HCT116 (cell line): ENCODE measurements around the gene SLC13A4. TPM values are rescaled to one million over a fixed set of nuclear protein-coding genes. Genes with fewer than 3 reads are reported as not detected.
A peak's percentile ranks its signal among the peaks of the same experiment; 100 is the strongest.
"Not testable (repeated sequence)": the region's sequence is repeated elsewhere in the genome, so short reads cannot be mapped to it uniquely, and the experiment has no call there.

Source experiments
- ATAC-seq: fragments of 200-7000 bp; cut with Tn5 transposase; 2 replicates; pipeline ENCODE4 v1.9.1; 2020; ENCODE audit warnings: mild to moderate bottlenecking, moderate library complexity
- BruUV-seq: library from RNA; stranded (reverse); fragments of 400-500 nt; replicated peaks from 2 replicates; lab custom pipeline; 2021; lab: Mats Ljungman, UMichigan
- CTCF ChIA-PET: fragments of 300-600 bp; sonication (Branson Sonifier 250); formaldehyde crosslinking; loops from one replicate; lab custom pipeline; 2021; ENCODE audit warnings: antibody characterized with exemption; lab: Charles Lee
- POLR2A ChIA-PET: fragments of 300-600, 350-600 bp; sonication (Branson Sonifier 250); formaldehyde crosslinking; loops from one replicate; lab custom pipeline; 2021; ENCODE audit warnings: antibody characterized with exemption; lab: Charles Lee
- RAD21 ChIA-PET, 2 experiments: fragments of 300-600 bp; sonication (Branson Sonifier 250); formaldehyde crosslinking; loops; one replicate each; lab custom pipeline; 2023; ENCODE audit warnings: low total read pairs in 2 of 2; ENCODE audit not compliant: uncharacterized antibody in 2 of 2, unreplicated experiment in 2 of 2, low non-redundant PET in 1 of 2; lab: Charles Lee
- DNase-seq: peaks from one replicate; pipeline ENCODE4 v3.0.0-alpha.2; 2010; ENCODE audit warnings: low read depth, low spot score
- H2AFZ ChIP-seq: fragments of 200-600 bp; shearing (Covaris generic), sonication (generic); 2 replicates; pipeline ENCODE4 v1.6.1; 2017; ENCODE audit warnings: low read depth, mixed run types, mixed read lengths, antibody characterized with exemption, low read length; ENCODE audit not compliant: poor library complexity, severe bottlenecking
- H3K27ac ChIP-seq: 2 replicates; pipeline ENCODE4 v1.5.1; 2012; ENCODE audit warnings: low read depth, low read length
- H3K27me3 ChIP-seq: fragments of 200-600 bp; sonication (generic); 2 replicates; pipeline ENCODE4 v1.6.1; 2016; ENCODE audit warnings: mixed run types, low read length, mixed read lengths; ENCODE audit not compliant: insufficient read depth
- H3K36me3 ChIP-seq, 2 experiments: fragments of 200-500 bp in 1 of 2; fragments of 200-600 bp in 1 of 2; sonication (Bioruptor generic) in 1 of 2; sonication (generic) in 1 of 2; 2 replicates each; pipeline versions ENCODE4 v1.5.1 to v1.6.1; 2014 to 2016; ENCODE audit warnings: low read length in 2 of 2, inconsistent platforms in 1 of 2, mixed read lengths in 1 of 2, mixed run types in 1 of 2; ENCODE audit not compliant: insufficient read depth in 2 of 2, control insufficient read depth in 1 of 2
- H3K4me1 ChIP-seq, 2 experiments: fragments of 200-600 bp in 1 of 2; sonication (generic) in 1 of 2; 2 replicates each; pipeline versions ENCODE4 v1.5.1 to v1.6.1; 2012 to 2017; ENCODE audit warnings: low read length in 2 of 2, inconsistent platforms in 1 of 2, mild to moderate bottlenecking in 1 of 2, mixed read lengths in 1 of 2, mixed run types in 1 of 2, moderate library complexity in 1 of 2; ENCODE audit not compliant: insufficient read depth in 2 of 2, control insufficient read depth in 1 of 2
- H3K4me2 ChIP-seq: fragments of 200-600 bp; sonication (generic); 2 replicates; pipeline ENCODE4 v1.6.1; 2017; ENCODE audit warnings: mixed run types, low read length, mixed read lengths
- H3K4me3 ChIP-seq, 2 experiments: fragments of 200-600 bp in 1 of 2; sonication (generic) in 1 of 2; replicated peaks in 1 of 2; 2 replicates each; pipeline ENCODE4 v1.5.1; 2011 to 2016; ENCODE audit warnings: low read length in 2 of 2, control low read depth in 1 of 2, low read depth in 1 of 2, mild to moderate bottlenecking in 1 of 2, mixed read lengths in 1 of 2, mixed run types in 1 of 2
- H3K79me2 ChIP-seq: fragments of 200-600 bp; sonication (generic); 2 replicates; pipeline ENCODE4 v1.6.1; 2017; ENCODE audit warnings: mild to moderate bottlenecking, mixed run types, low read length, moderate library complexity, mixed read lengths; ENCODE audit not compliant: insufficient read depth
- H3K9ac ChIP-seq: fragments of 200-600 bp; sonication (generic); 2 replicates; pipeline ENCODE4 v1.6.1; 2016; ENCODE audit warnings: low read length, mixed read lengths
- H3K9me2 ChIP-seq: fragments of 200-600 bp; sonication (generic), shearing (Covaris generic); 2 replicates; pipeline ENCODE4 v1.6.1; 2017; ENCODE audit warnings: mixed run types, mild to moderate bottlenecking, moderate library complexity; ENCODE audit not compliant: insufficient read depth
- H3K9me3 ChIP-seq, 2 experiments: fragments of 200-500 bp in 1 of 2; fragments of 200-600 bp in 1 of 2; sonication (Bioruptor generic) in 1 of 2; sonication (generic) in 1 of 2; 2 replicates each; pipeline ENCODE4 v1.6.1; 2014 to 2017; ENCODE audit warnings: low read length in 2 of 2, mixed read lengths in 2 of 2, inconsistent platforms in 1 of 2, low read depth in 1 of 2, mild to moderate bottlenecking in 1 of 2, mixed run types in 1 of 2, moderate library complexity in 1 of 2; ENCODE audit not compliant: control insufficient read depth in 1 of 2, insufficient read depth in 1 of 2
- H4K20me1 ChIP-seq: fragments of 200-600 bp; sonication (generic), shearing (Covaris generic); 2 replicates; pipeline ENCODE4 v1.6.1; 2017; ENCODE audit warnings: mixed run types, mild to moderate bottlenecking, moderate library complexity; ENCODE audit not compliant: insufficient read depth
- CBX3 ChIP-seq: IDR thresholded peaks from 2 replicates; pipeline ENCODE4 v1.6.1; 2012; ENCODE audit warnings: low read depth
- CEBPB ChIP-seq: IDR thresholded peaks from 2 replicates; pipeline ENCODE4 v1.6.1; 2012; ENCODE audit warnings: low read depth
- EGR1 ChIP-seq: IDR thresholded peaks from 2 replicates; pipeline ENCODE4 v1.6.1; 2012; ENCODE audit warnings: low read depth
- ELF1 ChIP-seq: IDR thresholded peaks from 2 replicates; pipeline ENCODE4 v1.6.1; 2012; ENCODE audit warnings: low read depth, borderline replicate concordance
- EZH2phosphoT487 ChIP-seq: fragments of 200-600 bp; IDR thresholded peaks from 2 replicates; pipeline ENCODE4 v1.6.1; 2018; ENCODE audit warnings: antibody characterized with exemption, borderline replicate concordance
- JUND ChIP-seq: IDR thresholded peaks from 2 replicates; pipeline ENCODE4 v1.6.1; 2012
- POLR2A ChIP-seq: IDR thresholded peaks from 2 replicates; pipeline ENCODE4 v1.7.0; 2011; ENCODE audit warnings: borderline replicate concordance; ENCODE audit not compliant: insufficient read depth, insufficient read length; ENCODE audit errors: extremely low read depth
- POLR2AphosphoS5 ChIP-seq: IDR thresholded peaks from 2 replicates; pipeline ENCODE4 v1.6.1; 2011; ENCODE audit warnings: mild to moderate bottlenecking, low read depth, low read length, moderate library complexity
- TCF7L2 ChIP-seq: IDR thresholded peaks from 2 replicates; pipeline ENCODE4 v1.7.0; 2011; ENCODE audit warnings: borderline replicate concordance, inconsistent platforms; ENCODE audit not compliant: insufficient read depth, insufficient read length; ENCODE audit errors: extremely low read depth
- intact Hi-C: fragments of 100-400 bp; cut with micrococcal nuclease; formaldehyde crosslinking; loops from 2 replicates; pipeline ENCODE4 v1.10.0; 2022
- total RNA-seq: library from RNA; stranded (reverse); gene quantifications from one replicate; pipeline ENCODE4 v1.2.1, GENCODE V29; 2021; ENCODE audit not compliant: unreplicated experiment
- TF ChIP-seq, protein P1 (sequence below): IDR thresholded peaks from 2 replicates; pipeline ENCODE4 v1.6.1; 2012
- TF ChIP-seq, protein P2 (sequence below), 3 experiments: fragments of 200-600 bp in 1 of 3; sonication (generic) in 1 of 3; IDR thresholded peaks in 2 of 3; conservative IDR thresholded peaks in 1 of 3; 2 replicates each; pipeline ENCODE4 v1.5.1; 2012 to 2017; ENCODE audit warnings: low read depth in 2 of 3, low read length in 2 of 3, antibody characterized with exemption in 1 of 3, borderline replicate concordance in 1 of 3, control low read depth in 1 of 3, mild to moderate bottlenecking in 1 of 3, mixed read lengths in 1 of 3, mixed run types in 1 of 3, moderate library complexity in 1 of 3; ENCODE audit not compliant: insufficient read depth in 1 of 3
- TF ChIP-seq, protein P3 (sequence below): IDR thresholded peaks from 2 replicates; pipeline ENCODE4 v1.6.1; 2012

The SLC13A4 gene
- total RNA-seq, 1 experiment from 2014 or later = 0.30 TPM

DNA sequence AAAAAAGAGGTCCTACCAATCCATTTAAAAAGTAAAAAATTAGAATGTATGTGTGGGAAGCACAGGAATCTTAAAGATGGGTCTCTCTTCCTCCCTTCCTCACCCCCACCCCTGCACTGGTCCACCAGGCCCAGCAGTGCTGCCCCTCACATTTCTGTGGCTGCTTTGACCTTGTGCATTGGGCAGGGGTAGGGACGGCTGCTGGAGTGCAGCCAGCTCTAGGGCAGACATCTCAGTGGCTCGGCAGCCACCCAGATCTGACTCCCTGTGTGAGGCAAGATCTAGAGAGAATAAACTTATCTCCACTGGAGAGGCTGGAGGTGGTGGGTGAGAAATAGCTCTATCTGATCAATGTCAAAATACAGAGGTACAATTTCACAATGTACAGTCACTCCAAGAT lies 13.9 kb upstream of the SLC13A4 start:
- ATAC-seq (no peak), DNase-seq (no peak)
- Histone ChIP-seq H3K9me2 (no peaks in the 10 kb centered on the region), H3K4me1 (peaks cover 25 to 49% of the 10 kb centered on the region in 2 experiments), H4K20me1 (no peaks in the 10 kb centered on the region), H3K4me2 (no peak overlapping the region), H3K27ac (no peak overlapping the region), H3K36me3 (no peaks in the 10 kb centered on the region), H3K27me3 (no peaks in the 10 kb centered on the region), H3K9me3 (no peaks in the 10 kb centered on the region), H3K4me3 (no peak overlapping the region), H2AFZ (no peak overlapping the region), H3K9ac (no peak overlapping the region), H3K79me2 (no peaks in the 10 kb centered on the region)
- ChIA-PET CTCF (no interaction called here), POLR2A (no interaction called here), RAD21 (interaction anchor here in 1 of 2 experiments (0.7 kb wide), 1 partner anchor 14 kb away, joined by 3 read pairs; the partner anchor contains the start of gene SLC13A4)
- TF ChIP-seq CBX3 (no peak), POLR2AphosphoS5 (no peak), CEBPB (no peak), EZH2phosphoT487 (no peak), EGR1 (no peak), JUND (no peak), ELF1 (no peak), TCF7L2 (no peak), POLR2A (no peak)
- TF ChIP-seq, protein P1, sequence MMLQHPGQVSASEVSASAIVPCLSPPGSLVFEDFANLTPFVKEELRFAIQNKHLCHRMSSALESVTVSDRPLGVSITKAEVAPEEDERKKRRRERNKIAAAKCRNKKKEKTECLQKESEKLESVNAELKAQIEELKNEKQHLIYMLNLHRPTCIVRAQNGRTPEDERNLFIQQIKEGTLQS = no peak
- intact Hi-C loops = no loop called here
- no TSS peak for BruUV-seq

DNA sequence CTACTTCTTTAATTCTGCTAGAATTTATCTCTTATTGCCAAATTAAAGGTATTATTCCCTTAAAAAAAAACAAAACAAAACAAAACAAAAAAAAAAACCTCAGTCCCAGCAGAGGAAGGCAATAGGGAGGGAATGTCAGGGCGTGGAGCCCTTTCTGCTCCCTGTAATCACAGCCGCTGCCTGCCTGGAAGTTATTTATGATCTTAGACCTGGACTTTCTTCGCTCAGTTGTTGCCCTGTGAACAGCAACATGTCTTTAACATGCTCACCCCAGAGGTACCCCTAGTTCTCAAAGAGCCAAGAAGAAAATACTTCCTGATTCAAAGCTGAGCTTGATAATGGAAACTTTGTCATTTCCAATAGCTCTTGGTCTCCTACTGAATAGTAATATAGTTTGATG lies 12.9 kb upstream of the SLC13A4 start:
- Histone ChIP-seq H3K36me3 (no peaks in the 10 kb centered on the region), H2AFZ (no peak overlapping the region), H3K4me3 (no peak overlapping the region), H3K27ac (no peak overlapping the region), H3K4me1 (peaks cover 20 to 40% of the 10 kb centered on the region in 2 experiments), H3K9me2 (no peaks in the 10 kb centered on the region), H3K27me3 (no peaks in the 10 kb centered on the region), H3K9ac (no peak overlapping the region), H3K4me2 (no peak overlapping the region), H3K9me3 (no peaks in the 10 kb centered on the region), H4K20me1 (no peaks in the 10 kb centered on the region), H3K79me2 (no peaks in the 10 kb centered on the region)
- TF ChIP-seq POLR2A (no peak), CBX3 (no peak), POLR2AphosphoS5 (no peak), TCF7L2 (no peak)
- TF ChIP-seq, protein P2, sequence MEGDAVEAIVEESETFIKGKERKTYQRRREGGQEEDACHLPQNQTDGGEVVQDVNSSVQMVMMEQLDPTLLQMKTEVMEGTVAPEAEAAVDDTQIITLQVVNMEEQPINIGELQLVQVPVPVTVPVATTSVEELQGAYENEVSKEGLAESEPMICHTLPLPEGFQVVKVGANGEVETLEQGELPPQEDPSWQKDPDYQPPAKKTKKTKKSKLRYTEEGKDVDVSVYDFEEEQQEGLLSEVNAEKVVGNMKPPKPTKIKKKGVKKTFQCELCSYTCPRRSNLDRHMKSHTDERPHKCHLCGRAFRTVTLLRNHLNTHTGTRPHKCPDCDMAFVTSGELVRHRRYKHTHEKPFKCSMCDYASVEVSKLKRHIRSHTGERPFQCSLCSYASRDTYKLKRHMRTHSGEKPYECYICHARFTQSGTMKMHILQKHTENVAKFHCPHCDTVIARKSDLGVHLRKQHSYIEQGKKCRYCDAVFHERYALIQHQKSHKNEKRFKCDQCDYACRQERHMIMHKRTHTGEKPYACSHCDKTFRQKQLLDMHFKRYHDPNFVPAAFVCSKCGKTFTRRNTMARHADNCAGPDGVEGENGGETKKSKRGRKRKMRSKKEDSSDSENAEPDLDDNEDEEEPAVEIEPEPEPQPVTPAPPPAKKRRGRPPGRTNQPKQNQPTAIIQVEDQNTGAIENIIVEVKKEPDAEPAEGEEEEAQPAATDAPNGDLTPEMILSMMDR (IDR thresholded peaks at IDR 0.05 in 2 of 3, conservative IDR thresholded peaks at IDR 0.05 in 1 of 3; ENCODE audit: borderline replicate concordance in 1 of 3, insufficient read depth in 1 of 3, low read depth in 2 of 3, low read length in 2 of 3) = no peak
- TF ChIP-seq, protein P3, sequence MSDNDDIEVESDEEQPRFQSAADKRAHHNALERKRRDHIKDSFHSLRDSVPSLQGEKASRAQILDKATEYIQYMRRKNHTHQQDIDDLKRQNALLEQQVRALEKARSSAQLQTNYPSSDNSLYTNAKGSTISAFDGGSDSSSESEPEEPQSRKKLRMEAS = no peak
- DNase-seq = no peak
- ChIA-PET CTCF (no interaction called here), POLR2A (no interaction called here), RAD21 (no interaction called here)
- no peak for ATAC-seq
- intact Hi-C loops = no loop called here
- no TSS peak for BruUV-seq

DNA sequence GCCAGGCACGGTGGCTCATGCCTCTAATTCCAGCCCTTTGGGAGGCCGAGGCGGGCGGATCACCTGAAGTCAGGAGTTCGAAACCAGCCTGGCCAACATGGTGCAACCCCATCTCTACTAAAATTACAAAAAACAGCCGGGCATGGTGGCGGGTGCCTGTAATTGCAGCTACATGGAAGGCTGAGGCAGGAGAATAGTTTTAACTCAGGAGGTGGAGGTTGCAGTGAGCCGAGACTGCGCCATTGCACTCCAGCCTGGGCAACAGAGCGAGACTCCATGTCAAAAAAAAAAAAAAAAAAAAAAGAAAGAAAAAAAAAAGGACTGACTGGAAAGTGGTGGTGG lies 9.3 kb upstream of the SLC13A4 start:
- H3K27ac ChIP-seq, BruUV-seq, H3K4me1 ChIP-seq, H2AFZ ChIP-seq, H4K20me1 ChIP-seq, POLR2A ChIA-PET, RAD21 ChIA-PET, H3K9ac ChIP-seq, H3K4me2 ChIP-seq, intact Hi-C loops, H3K9me2 ChIP-seq, H3K4me3 ChIP-seq, H3K79me2 ChIP-seq, H3K27me3 ChIP-seq, DNase-seq, H3K9me3 ChIP-seq, H3K36me3 ChIP-seq: not testable (repeated sequence)
- peak; percentile 54; the same call in 1 of the 2 replicates for ATAC-seq
- CTCF ChIA-PET = interaction anchor here (1.4 kb wide), 1 partner anchor 9 kb away, joined by 4 read pairs; no protein-coding TSS in a partner anchor
